Breast epithelium (tissue), 4 donors: ENCODE data around the gene TMEM178A. TPM values are rescaled to one million over a fixed set of nuclear protein-coding genes. Genes with fewer than 3 reads are reported as not detected.
A peak's percentile ranks its signal among the peaks of the same experiment; 100 is the strongest.
"Not testable (repeated sequence)": the region's sequence is repeated elsewhere in the genome, so short reads cannot be mapped to it uniquely, and the experiment has no call there.

Source experiments
- DNase-seq, 2 donors: peaks; one replicate each; pipeline ENCODE4 v3.0.0-alpha.2; 2019; ENCODE audit warnings: low spot score in 2 of 2
- H3K27ac ChIP-seq, 2 donors: fragments of 200-600 bp; sonication (generic) in 1 of 2; one replicate each; pipeline ENCODE4 v1.5.1; 2016 to 2019; ENCODE audit warnings: mild to moderate bottlenecking in 1 of 2
- H3K27me3 ChIP-seq, 2 donors: fragments of 200-600 bp; sonication (generic) in 1 of 2; one replicate each; pipeline versions ENCODE4 v1.5.1 to v1.6.0; 2017 to 2019; ENCODE audit warnings: control low read depth in 1 of 2, mild to moderate bottlenecking in 1 of 2
- H3K36me3 ChIP-seq: fragments of 200-600 bp; one replicate; pipeline ENCODE4 v1.5.1; 2019
- H3K4me1 ChIP-seq, 2 donors: fragments of 200-600 bp; sonication (generic); one replicate each; pipeline ENCODE4 v1.5.1; 2016 to 2019; ENCODE audit warnings: control low read depth in 1 of 2
- H3K4me3 ChIP-seq, 3 donors: fragments of 200-600 bp; sonication (generic); 1 replicate in 2 of 3; 2 replicates in 1 of 3; pipeline ENCODE4 v1.5.1; 2016 to 2019; ENCODE audit warnings: mild to moderate bottlenecking in 3 of 3, moderate library complexity in 2 of 3
- H3K9me3 ChIP-seq, 2 donors: fragments of 200-600 bp; sonication (generic) in 1 of 2; one replicate each; pipeline ENCODE4 v1.5.1; 2016 to 2019; ENCODE audit warnings: control low read depth in 1 of 2
- CTCF ChIP-seq, 3 donors: fragments of 450-650 bp; IDR thresholded peaks; one replicate each; pipeline ENCODE4 v1.5.1; 2016 to 2017; ENCODE audit warnings: antibody characterized with exemption in 3 of 3, mild to moderate bottlenecking in 3 of 3, moderate library complexity in 3 of 3
- POLR2A ChIP-seq: fragments of 450-650 bp; IDR thresholded peaks from one replicate; pipeline ENCODE4 v1.6.1; 2016; ENCODE audit warnings: antibody characterized with exemption, mild to moderate bottlenecking, moderate library complexity
- POLR2AphosphoS5 ChIP-seq, 3 donors: sonication (generic); formaldehyde crosslinking; IDR thresholded peaks; one replicate each; pipeline ENCODE4 v1.6.1; 2017; ENCODE audit warnings: antibody characterized with exemption in 3 of 3
- intact Hi-C: fragments of 100-400 bp; cut with DNase I; formaldehyde crosslinking; loops from one replicate; pipeline ENCODE4 v1.15.1; 2023; ENCODE audit warnings: low total_unique reads
- total RNA-seq, 3 donors: library from RNA; depleted of rRNA; stranded (reverse); fragments of >200 nt; gene quantifications; one replicate each; pipeline ENCODE4 v1.1.0, GENCODE V29; 2016

The TMEM178A gene
- total RNA-seq, 3 donors from 2014 or later: 1.9 to 9.4 (median 3.6) TPM

DNA sequence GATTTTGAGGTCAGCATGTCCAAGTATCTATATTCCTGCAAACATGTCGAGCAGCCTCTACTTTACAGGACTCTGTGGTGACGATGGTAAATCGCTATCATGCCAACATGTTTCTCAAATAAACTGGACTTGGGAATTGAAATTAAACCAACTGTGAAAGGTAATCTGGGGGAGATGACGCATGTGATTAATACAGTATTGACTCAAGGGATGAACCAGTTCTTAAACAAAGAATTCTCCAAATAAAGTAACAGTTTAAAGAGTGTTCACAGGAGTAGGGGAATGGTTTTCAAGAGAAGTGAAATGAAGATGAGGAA lies 59.1 kb downstream of the TMEM178A start:
- H3K9me3 ChIP-seq: no peaks in the 10 kb centered on the region
- peak overlapping the region; percentile 87 to 88 for H3K27ac ChIP-seq
- H3K27me3 ChIP-seq: no peaks in the 10 kb centered on the region
- TF ChIP-seq CTCF (IDR thresholded peaks at IDR 0.05): no peak
- no peak for TF ChIP-seq POLR2AphosphoS5 (IDR thresholded peaks at IDR 0.05)
- TF ChIP-seq POLR2A: no peak
- intact Hi-C loops: no loop called here
- H3K4me1 ChIP-seq: peaks cover 0 to 14% of the 10 kb centered on the region in 2 donors
- no peak for DNase-seq
- no peaks in the 10 kb centered on the region for H3K36me3 ChIP-seq
- no peak overlapping the region for H3K4me3 ChIP-seq

DNA sequence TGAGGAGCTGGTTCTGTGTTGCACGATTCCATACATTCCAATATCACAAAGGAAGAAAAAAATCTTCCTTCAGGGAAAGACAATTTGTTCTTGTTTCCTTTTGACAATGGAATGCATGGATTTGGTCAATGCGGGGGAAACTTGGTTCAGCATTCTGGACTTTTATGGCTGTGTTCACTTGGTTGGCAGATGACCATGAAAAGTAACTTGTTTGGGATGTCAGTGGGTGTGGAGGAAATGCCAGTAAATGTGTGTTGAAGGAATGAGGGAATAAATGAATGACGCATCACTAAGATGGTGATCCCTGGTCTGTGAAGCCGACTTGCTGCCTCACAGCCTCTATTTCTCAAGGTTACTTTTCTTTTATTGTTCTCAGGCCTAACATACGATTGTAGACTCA lies 59.7 kb downstream of the TMEM178A start:
- no peak overlapping the region for H3K4me3 ChIP-seq
- H3K9me3 ChIP-seq: no peaks in the 10 kb centered on the region
- no peaks in the 10 kb centered on the region for H3K36me3 ChIP-seq
- peak in 1 of 2 donors; percentile 65 for DNase-seq
- intact Hi-C loops: no loop called here
- H3K27ac ChIP-seq: peak overlapping the region; percentile 87 to 88
- peaks cover 0 to 14% of the 10 kb centered on the region in 2 donors for H3K4me1 ChIP-seq
- TF ChIP-seq POLR2AphosphoS5 (IDR thresholded peaks at IDR 0.05) (peak in 1 of 3 donors; percentile 45), CTCF (IDR thresholded peaks at IDR 0.05) (no peak)
- no peaks in the 10 kb centered on the region for H3K27me3 ChIP-seq

- H3K9me3 ChIP-seq, H3K27ac ChIP-seq, H3K27me3 ChIP-seq, H3K4me3 ChIP-seq, intact Hi-C loops, H3K36me3 ChIP-seq, DNase-seq: not testable (repeated sequence)
- H3K4me1 ChIP-seq: peaks cover 0 to 14% of the 10 kb centered on the region in 2 donors
Measured at GRCh38 chr2:39728085-39728484, 62.4 kb downstream of the TMEM178A start.

DNA sequence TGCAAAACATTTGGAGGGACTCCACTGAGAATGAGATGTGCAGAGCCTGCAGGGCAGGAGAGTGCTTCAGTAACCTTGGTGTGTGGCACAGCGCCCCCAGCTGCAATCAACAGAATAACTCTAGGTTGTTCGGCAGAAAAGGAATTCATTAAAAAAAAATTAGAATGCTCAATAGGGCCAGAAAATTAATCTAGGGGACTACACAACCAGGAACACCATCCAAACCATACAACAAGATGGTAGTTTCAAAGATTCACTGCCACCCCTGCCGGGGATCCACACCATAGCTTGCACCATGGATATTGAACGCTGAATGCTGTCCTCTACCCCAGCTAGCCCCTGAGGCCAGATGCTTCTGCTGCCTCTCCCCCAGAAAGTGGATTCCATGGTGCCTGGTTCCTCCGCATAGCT lies 63.2 kb downstream of the TMEM178A start:
- H3K27ac ChIP-seq: peak overlapping the region; percentile 11 to 37
- DNase-seq: peak in 1 of 2 donors; percentile 56
- intact Hi-C loops: no loop called here
- peaks cover 0 to 7% of the 10 kb centered on the region in 2 donors for H3K4me1 ChIP-seq
- no peaks in the 10 kb centered on the region for H3K36me3 ChIP-seq
- TF ChIP-seq POLR2A (no peak), CTCF (IDR thresholded peaks at IDR 0.05) (peak in 2 of 3 donors; percentile 46 to 51)
- H3K9me3 ChIP-seq: no peaks in the 10 kb centered on the region
- no peaks in the 10 kb centered on the region for H3K27me3 ChIP-seq
- no peak overlapping the region for H3K4me3 ChIP-seq

GRCh38 chr2:39730276-39730675 lies 64.6 kb downstream of the TMEM178A start:
- no peak for DNase-seq
- Histone ChIP-seq H3K4me1 (peaks cover 0 to 2% of the 10 kb centered on the region in 2 donors), H3K36me3 (no peaks in the 10 kb centered on the region), H3K9me3 (no peaks in the 10 kb centered on the region), H3K4me3 (no peak overlapping the region), H3K27ac (no peak overlapping the region), H3K27me3 (no peaks in the 10 kb centered on the region)
- TF ChIP-seq CTCF (IDR thresholded peaks at IDR 0.05) (no peak), POLR2AphosphoS5 (IDR thresholded peaks at IDR 0.05) (no peak), POLR2A (no peak)
- intact Hi-C loops: loop anchor here (10.0 kb wide), 1 partner anchor 205 kb away; no protein-coding TSS in a partner anchor
